Glutamatergic neuron (in vitro differentiated cells): ENCODE measurements around the gene PPFIBP1. TPM values are rescaled to one million over a fixed set of nuclear protein-coding genes. Genes with fewer than 3 reads are reported as not detected.
A peak's percentile ranks its signal among the peaks of the same experiment; 100 is the strongest.

Source experiments
- DNase-seq: peaks from one replicate; pipeline ENCODE4 v3.0.0; 2022
- H3K27ac Mint-ChIP-seq: one replicate; pipeline ENCODE4 v1.8.0; 2020; ENCODE audit warnings: mild to moderate bottlenecking, mixed read lengths, inconsistent platforms; ENCODE audit not compliant: unreplicated experiment
- H3K27me3 Mint-ChIP-seq: one replicate; pipeline ENCODE4 v1.8.0; 2020; ENCODE audit warnings: mild to moderate bottlenecking, moderate library complexity, mixed read lengths, inconsistent platforms; ENCODE audit not compliant: unreplicated experiment
- H3K36me3 Mint-ChIP-seq: one replicate; pipeline ENCODE4 v1.8.0; 2020; ENCODE audit warnings: mild to moderate bottlenecking, mixed read lengths, inconsistent platforms; ENCODE audit not compliant: unreplicated experiment
- H3K4me1 Mint-ChIP-seq: one replicate; pipeline ENCODE4 v1.8.0; 2020; ENCODE audit warnings: mild to moderate bottlenecking, low read depth, mixed read lengths, inconsistent platforms; ENCODE audit not compliant: unreplicated experiment
- H3K4me3 Mint-ChIP-seq: one replicate; pipeline ENCODE4 v1.8.0; 2020; ENCODE audit warnings: mild to moderate bottlenecking, mixed read lengths, inconsistent platforms; ENCODE audit not compliant: unreplicated experiment
- H3K9me3 Mint-ChIP-seq: one replicate; pipeline ENCODE4 v1.8.0; 2020; ENCODE audit warnings: mild to moderate bottlenecking, moderate library complexity, mixed read lengths, inconsistent platforms; ENCODE audit not compliant: unreplicated experiment
- CTCF ChIP-seq: fragments of 200-600 bp; sonication (generic); IDR thresholded peaks from one replicate; pipeline ENCODE4 v1.5.0; 2021; ENCODE audit not compliant: partially characterized antibody, unreplicated experiment
- total RNA-seq: library from RNA; stranded (reverse); fragmentation: NEBNext Ultra II Directional; extraction: Animal tissue kit (Norgen Biotek cat#: 25700); gene quantifications from one replicate; pipeline ENCODE4 v1.2.1, GENCODE V29; 2021; ENCODE audit not compliant: unreplicated experiment

The PPFIBP1 gene
- total RNA-seq, 1 donor from 2014 or later, result 43.0 TPM

GRCh38 chr12:27524494-27524835 is 459 bp downstream of the PPFIBP1 start:
- H3K27ac Mint-ChIP-seq, result no peak overlapping the region
- peaks cover 4% of the 10 kb centered on the region for H3K27me3 Mint-ChIP-seq
- no peak for DNase-seq
- H3K9me3 Mint-ChIP-seq, result no peaks in the 10 kb centered on the region
- no peaks in the 10 kb centered on the region for H3K36me3 Mint-ChIP-seq
- H3K4me1 Mint-ChIP-seq, result peaks cover 9% of the 10 kb centered on the region
- no peak for TF ChIP-seq CTCF
- peak overlapping the region; percentile 90 for H3K4me3 Mint-ChIP-seq

GRCh38 chr12:27524839-27525753 is 1.1 kb downstream of the PPFIBP1 start:
- no peak for DNase-seq
- no peak for TF ChIP-seq CTCF
- no peaks in the 10 kb centered on the region for H3K36me3 Mint-ChIP-seq
- H3K4me3 Mint-ChIP-seq, result peak overlapping the region; percentile 90
- H3K4me1 Mint-ChIP-seq, result peaks cover 9% of the 10 kb centered on the region
- peaks cover 4% of the 10 kb centered on the region for H3K27me3 Mint-ChIP-seq
- H3K27ac Mint-ChIP-seq, result peak overlapping the region; percentile 4
- H3K9me3 Mint-ChIP-seq, result no peaks in the 10 kb centered on the region

- H3K9me3 Mint-ChIP-seq, result no peaks in the 10 kb centered on the region
- DNase-seq, result no peak
- H3K36me3 Mint-ChIP-seq, result no peaks in the 10 kb centered on the region
- H3K27ac Mint-ChIP-seq, result no peak overlapping the region
- peaks cover 4% of the 10 kb centered on the region for H3K27me3 Mint-ChIP-seq
- H3K4me1 Mint-ChIP-seq, result peaks cover 9% of the 10 kb centered on the region
- H3K4me3 Mint-ChIP-seq, result no peak overlapping the region
- no peak for TF ChIP-seq CTCF
Observed at GRCh38 chr12:27527512-27527911, 3.5 kb downstream of the PPFIBP1 start.

- H3K27me3 Mint-ChIP-seq, result peaks cover 2% of the 10 kb centered on the region
- H3K4me3 Mint-ChIP-seq, result no peak overlapping the region
- peaks cover 4% of the 10 kb centered on the region for H3K9me3 Mint-ChIP-seq
- TF ChIP-seq CTCF, result no peak
- no peak overlapping the region for H3K27ac Mint-ChIP-seq
- H3K4me1 Mint-ChIP-seq, result peaks cover 8% of the 10 kb centered on the region
- no peaks in the 10 kb centered on the region for H3K36me3 Mint-ChIP-seq
- no peak for DNase-seq
Observed at GRCh38 chr12:27528788-27529187, 4.8 kb downstream of the PPFIBP1 start.

- DNase-seq, result no peak
- no peak for TF ChIP-seq CTCF
- no peaks in the 10 kb centered on the region for H3K27me3 Mint-ChIP-seq
- H3K9me3 Mint-ChIP-seq, result peaks cover 6% of the 10 kb centered on the region
- H3K4me1 Mint-ChIP-seq, result peaks cover 14% of the 10 kb centered on the region
- H3K27ac Mint-ChIP-seq, result no peak overlapping the region
- no peak overlapping the region for H3K4me3 Mint-ChIP-seq
- no peaks in the 10 kb centered on the region for H3K36me3 Mint-ChIP-seq
Observed at GRCh38 chr12:27530157-27530922, 6.3 kb downstream of the PPFIBP1 start.
